ENCODE measurements around the gene ROBO1. TPM values are rescaled to one million over a fixed set of nuclear protein-coding genes. Genes with fewer than 3 reads are reported as not detected.

The ROBO1 gene
- total and polyA plus RNA-seq, 2 of the 8 experiments (the other 6 are each of a cell fraction or from before 2014, with no cell fraction given), result 51.4 to 91.0 TPM

DNA sequence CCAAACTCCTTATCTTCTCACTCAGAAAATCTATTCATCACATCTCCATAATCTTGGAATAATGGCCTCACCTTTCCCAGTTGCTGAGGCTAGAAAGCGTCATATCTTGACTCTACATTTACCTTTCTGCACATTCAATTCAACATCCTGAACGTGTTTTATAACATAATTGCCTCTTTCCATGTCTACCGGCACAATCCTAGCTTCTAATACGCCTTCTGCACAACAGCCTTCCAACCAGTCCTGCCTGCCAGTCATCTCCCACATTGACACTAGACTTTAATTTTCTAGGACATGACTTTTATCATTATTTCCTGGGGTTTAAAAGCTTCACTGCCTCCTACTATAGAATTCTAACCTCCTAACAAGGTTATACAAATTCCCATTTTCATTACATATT lies 906.6 kb downstream of the ROBO1 start (continued):
- TF ChIP-seq SP4 (IDR thresholded peaks at IDR 0.05; ENCODE audit: low read length) (no peak), POLR2A (IDR thresholded peaks at IDR 0.05; ENCODE audit: control extremely low read depth in 1 of 2, low read depth in 2 of 2, low read length in 2 of 2) (no peak), EZH2 (IDR thresholded peaks at IDR 0.05; ENCODE audit: low read depth, low read length, severe bottlenecking) (no peak), TBP (IDR thresholded peaks at IDR 0.05; ENCODE audit: low read depth, low read length) (no peak), HDAC2 (IDR thresholded peaks at IDR 0.05; ENCODE audit: borderline replicate concordance in 1 of 2, low read depth in 2 of 2, low read length in 2 of 2) (no peak), SIN3A (conservative IDR thresholded peaks at IDR 0.05 in 1 of 2, IDR thresholded peaks at IDR 0.05 in 1 of 2; ENCODE audit: low read depth in 1 of 2, low read length in 2 of 2) (no peak), HDAC6 (IDR thresholded peaks at IDR 0.05; ENCODE audit: low read depth, low read length) (no peak)
- TF ChIP-seq, protein P1, sequence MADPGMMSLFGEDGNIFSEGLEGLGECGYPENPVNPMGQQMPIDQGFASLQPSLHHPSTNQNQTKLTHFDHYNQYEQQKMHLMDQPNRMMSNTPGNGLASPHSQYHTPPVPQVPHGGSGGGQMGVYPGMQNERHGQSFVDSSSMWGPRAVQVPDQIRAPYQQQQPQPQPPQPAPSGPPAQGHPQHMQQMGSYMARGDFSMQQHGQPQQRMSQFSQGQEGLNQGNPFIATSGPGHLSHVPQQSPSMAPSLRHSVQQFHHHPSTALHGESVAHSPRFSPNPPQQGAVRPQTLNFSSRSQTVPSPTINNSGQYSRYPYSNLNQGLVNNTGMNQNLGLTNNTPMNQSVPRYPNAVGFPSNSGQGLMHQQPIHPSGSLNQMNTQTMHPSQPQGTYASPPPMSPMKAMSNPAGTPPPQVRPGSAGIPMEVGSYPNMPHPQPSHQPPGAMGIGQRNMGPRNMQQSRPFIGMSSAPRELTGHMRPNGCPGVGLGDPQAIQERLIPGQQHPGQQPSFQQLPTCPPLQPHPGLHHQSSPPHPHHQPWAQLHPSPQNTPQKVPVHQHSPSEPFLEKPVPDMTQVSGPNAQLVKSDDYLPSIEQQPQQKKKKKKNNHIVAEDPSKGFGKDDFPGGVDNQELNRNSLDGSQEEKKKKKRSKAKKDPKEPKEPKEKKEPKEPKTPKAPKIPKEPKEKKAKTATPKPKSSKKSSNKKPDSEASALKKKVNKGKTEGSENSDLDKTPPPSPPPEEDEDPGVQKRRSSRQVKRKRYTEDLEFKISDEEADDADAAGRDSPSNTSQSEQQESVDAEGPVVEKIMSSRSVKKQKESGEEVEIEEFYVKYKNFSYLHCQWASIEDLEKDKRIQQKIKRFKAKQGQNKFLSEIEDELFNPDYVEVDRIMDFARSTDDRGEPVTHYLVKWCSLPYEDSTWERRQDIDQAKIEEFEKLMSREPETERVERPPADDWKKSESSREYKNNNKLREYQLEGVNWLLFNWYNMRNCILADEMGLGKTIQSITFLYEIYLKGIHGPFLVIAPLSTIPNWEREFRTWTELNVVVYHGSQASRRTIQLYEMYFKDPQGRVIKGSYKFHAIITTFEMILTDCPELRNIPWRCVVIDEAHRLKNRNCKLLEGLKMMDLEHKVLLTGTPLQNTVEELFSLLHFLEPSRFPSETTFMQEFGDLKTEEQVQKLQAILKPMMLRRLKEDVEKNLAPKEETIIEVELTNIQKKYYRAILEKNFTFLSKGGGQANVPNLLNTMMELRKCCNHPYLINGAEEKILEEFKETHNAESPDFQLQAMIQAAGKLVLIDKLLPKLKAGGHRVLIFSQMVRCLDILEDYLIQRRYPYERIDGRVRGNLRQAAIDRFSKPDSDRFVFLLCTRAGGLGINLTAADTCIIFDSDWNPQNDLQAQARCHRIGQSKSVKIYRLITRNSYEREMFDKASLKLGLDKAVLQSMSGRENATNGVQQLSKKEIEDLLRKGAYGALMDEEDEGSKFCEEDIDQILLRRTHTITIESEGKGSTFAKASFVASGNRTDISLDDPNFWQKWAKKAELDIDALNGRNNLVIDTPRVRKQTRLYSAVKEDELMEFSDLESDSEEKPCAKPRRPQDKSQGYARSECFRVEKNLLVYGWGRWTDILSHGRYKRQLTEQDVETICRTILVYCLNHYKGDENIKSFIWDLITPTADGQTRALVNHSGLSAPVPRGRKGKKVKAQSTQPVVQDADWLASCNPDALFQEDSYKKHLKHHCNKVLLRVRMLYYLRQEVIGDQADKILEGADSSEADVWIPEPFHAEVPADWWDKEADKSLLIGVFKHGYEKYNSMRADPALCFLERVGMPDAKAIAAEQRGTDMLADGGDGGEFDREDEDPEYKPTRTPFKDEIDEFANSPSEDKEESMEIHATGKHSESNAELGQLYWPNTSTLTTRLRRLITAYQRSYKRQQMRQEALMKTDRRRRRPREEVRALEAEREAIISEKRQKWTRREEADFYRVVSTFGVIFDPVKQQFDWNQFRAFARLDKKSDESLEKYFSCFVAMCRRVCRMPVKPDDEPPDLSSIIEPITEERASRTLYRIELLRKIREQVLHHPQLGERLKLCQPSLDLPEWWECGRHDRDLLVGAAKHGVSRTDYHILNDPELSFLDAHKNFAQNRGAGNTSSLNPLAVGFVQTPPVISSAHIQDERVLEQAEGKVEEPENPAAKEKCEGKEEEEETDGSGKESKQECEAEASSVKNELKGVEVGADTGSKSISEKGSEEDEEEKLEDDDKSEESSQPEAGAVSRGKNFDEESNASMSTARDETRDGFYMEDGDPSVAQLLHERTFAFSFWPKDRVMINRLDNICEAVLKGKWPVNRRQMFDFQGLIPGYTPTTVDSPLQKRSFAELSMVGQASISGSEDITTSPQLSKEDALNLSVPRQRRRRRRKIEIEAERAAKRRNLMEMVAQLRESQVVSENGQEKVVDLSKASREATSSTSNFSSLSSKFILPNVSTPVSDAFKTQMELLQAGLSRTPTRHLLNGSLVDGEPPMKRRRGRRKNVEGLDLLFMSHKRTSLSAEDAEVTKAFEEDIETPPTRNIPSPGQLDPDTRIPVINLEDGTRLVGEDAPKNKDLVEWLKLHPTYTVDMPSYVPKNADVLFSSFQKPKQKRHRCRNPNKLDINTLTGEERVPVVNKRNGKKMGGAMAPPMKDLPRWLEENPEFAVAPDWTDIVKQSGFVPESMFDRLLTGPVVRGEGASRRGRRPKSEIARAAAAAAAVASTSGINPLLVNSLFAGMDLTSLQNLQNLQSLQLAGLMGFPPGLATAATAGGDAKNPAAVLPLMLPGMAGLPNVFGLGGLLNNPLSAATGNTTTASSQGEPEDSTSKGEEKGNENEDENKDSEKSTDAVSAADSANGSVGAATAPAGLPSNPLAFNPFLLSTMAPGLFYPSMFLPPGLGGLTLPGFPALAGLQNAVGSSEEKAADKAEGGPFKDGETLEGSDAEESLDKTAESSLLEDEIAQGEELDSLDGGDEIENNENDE (IDR thresholded peaks at IDR 0.05; ENCODE audit: insufficient replicate concordance, low read length), result no peak
